GM21367 (cell line): Measurements from ENCODE around the gene MIP.
"Not testable (repeated sequence)": the region's sequence is repeated elsewhere in the genome, so short reads cannot be mapped to it uniquely, and the experiment has no call there.

Experiments
- ATAC-seq: cut with Tn5 transposase; IDR thresholded peaks from one replicate; pipeline ENCODE4 v1.9.1; 2021; ENCODE audit not compliant: unreplicated experiment

Gene MIP

GRCh38 chr12:56411781-56412639 is 42.4 kb downstream of the MIP start:
- no peak for ATAC-seq

- no peak for ATAC-seq
Observed at GRCh38 chr12:56410768-56411167, 43.7 kb downstream of the MIP start.

GRCh38 chr12:56408799-56409417 is 45.5 kb downstream of the MIP start:
- no peak for ATAC-seq

GRCh38 chr12:56404227-56404626 is 50.2 kb downstream of the MIP start:
- ATAC-seq, result not testable (repeated sequence)

- ATAC-seq, result not testable (repeated sequence)
Observed at GRCh38 chr12:56401612-56402011, 52.8 kb downstream of the MIP start.

GRCh38 chr12:56401125-56401524 is 53.3 kb downstream of the MIP start:
- ATAC-seq, result not testable (repeated sequence)
